Measurements from ENCODE around the gene LSM8. TPM values are rescaled to one million over a fixed set of nuclear protein-coding genes. Genes with fewer than 3 reads are reported as not detected.
"Not testable (repeated sequence)": the region's sequence is repeated elsewhere in the genome, so short reads cannot be mapped to it uniquely, and the experiment has no call there.

Gene LSM8
- 116 TPM for total RNA-seq

GRCh38 chr7:118183786-118184564 is at the start of gene LSM8:
Gene LSM8, plus strand, starts transcription at chr7:118184164. Its CDS starts 60 bp downstream, at chr7:118184224.
- peak; percentile 92 for DNase-seq

GRCh38 chr7:118134420-118134819 is 49.5 kb upstream of the LSM8 start:
- not testable (repeated sequence) for DNase-seq

- DNase-seq: no peak
These were observed 43.5 kb upstream of the LSM8 start for GRCh38 chr7:118140468-118140867.

- DNase-seq: no peak
These were observed 42.0 kb upstream of the LSM8 start for GRCh38 chr7:118142012-118142411.

- no peak for DNase-seq
These were observed 35.0 kb upstream of the LSM8 start for GRCh38 chr7:118148930-118149329.

- DNase-seq: no peak
These were observed 34.6 kb upstream of the LSM8 start for GRCh38 chr7:118149394-118149793.

- DNase-seq: no peak
These were observed 32.3 kb upstream of the LSM8 start for GRCh38 chr7:118151671-118152070.

- DNase-seq: no peak
These were observed 31.8 kb upstream of the LSM8 start for GRCh38 chr7:118152149-118152548.

GRCh38 chr7:118152654-118153053 is 31.3 kb upstream of the LSM8 start:
- no peak for DNase-seq

- no peak for DNase-seq
These were observed 30.3 kb upstream of the LSM8 start for GRCh38 chr7:118153551-118154177.

- no peak for DNase-seq
These were observed 25.2 kb upstream of the LSM8 start for GRCh38 chr7:118158766-118159165.

- DNase-seq: no peak
These were observed 14.8 kb upstream of the LSM8 start for GRCh38 chr7:118169146-118169545.

- DNase-seq: no peak
These were observed 8.2 kb upstream of the LSM8 start for GRCh38 chr7:118175740-118176139.

- no peak for DNase-seq
These were observed 4.8 kb upstream of the LSM8 start for GRCh38 chr7:118179191-118179590.

- DNase-seq: no peak
These were observed 1.2 kb upstream of the LSM8 start for GRCh38 chr7:118182593-118183427.

GRCh38 chr7:118183428-118183785 is 557 bp upstream of the LSM8 start:
- DNase-seq: no peak

GRCh38 chr7:118184565-118184940 is 589 bp downstream of the LSM8 start:
- DNase-seq: no peak

GRCh38 chr7:118185163-118185860 is 1.3 kb downstream of the LSM8 start:
- no peak for DNase-seq

- DNase-seq: no peak
These were observed 2.5 kb downstream of the LSM8 start for GRCh38 chr7:118186501-118186900.

- no peak for DNase-seq
These were observed 10.6 kb downstream of the LSM8 start for GRCh38 chr7:118194571-118194970.

- DNase-seq: peak; percentile 2
These were observed 12.0 kb downstream of the LSM8 start for GRCh38 chr7:118195837-118196474.

GRCh38 chr7:118202061-118202460 is 18.1 kb downstream of the LSM8 start:
- no peak for DNase-seq
